Measurements from ENCODE around the gene ITFG2. TPM values are rescaled to one million over a fixed set of nuclear protein-coding genes. Genes with fewer than 3 reads are reported as not detected.
"Not testable (repeated sequence)": the region's sequence is repeated elsewhere in the genome, so short reads cannot be mapped to it uniquely, and the experiment has no call there.

The ITFG2 gene
- 10 to 100 TPM; 55.2 to 60.4 (median 60.1) TPM for polyA plus RNA-seq (ENCODE audit: insufficient read length in 4 of 4)

DNA sequence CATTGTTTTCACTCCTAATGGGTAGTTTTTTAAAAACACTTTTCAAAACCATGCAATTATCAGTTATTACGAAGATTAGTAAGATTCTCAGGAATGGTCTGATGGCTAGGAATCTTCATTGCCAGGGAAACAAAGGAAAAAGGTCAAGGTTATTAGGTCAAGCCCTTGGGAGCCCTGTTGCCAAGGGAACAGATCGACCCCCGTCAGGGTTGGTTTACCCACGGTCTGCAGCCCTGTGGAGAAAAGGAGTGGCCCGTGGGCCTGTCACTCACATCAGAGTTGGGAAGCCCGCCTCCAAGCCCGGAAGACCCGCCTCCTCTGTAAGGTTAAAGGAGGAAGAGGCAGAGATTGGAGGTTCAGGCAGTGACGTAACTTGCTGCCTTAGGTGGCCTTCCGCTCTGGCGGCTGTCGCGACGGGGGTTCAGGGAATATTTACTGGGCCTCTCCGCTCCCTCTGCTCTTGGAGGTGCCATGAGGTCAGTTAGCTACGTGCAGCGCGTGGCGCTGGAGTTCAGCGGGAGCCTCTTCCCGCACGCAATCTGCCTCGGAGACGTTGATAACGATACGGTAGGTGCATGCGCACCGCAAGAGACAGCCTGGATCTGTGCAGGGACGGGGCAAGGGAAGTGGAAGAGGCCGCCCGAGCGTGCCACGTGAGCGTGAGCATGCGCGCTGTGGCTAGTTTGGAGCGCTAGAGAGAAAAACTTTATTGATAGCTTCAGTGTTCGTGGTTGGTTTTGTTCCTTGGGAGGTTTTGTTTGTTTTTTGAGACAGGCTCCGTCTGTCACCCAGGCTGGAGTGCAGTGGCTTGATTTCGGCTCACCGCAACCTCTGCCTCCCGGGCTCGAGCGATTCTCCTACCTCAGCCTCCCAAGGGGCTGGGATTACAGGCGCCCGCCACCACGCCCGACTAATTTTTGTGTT lies at the start of gene ITFG2:
ITFG2 (plus strand) TSS at position 379 of the 924 bp plus-strand sequence; CDS start at position 472, 93 bp downstream.
- peak; percentile 98 to 99 (median 98) for DNase-seq (ENCODE audit: low read depth in 4 of 4, low spot score in 3 of 4)

- no peak for DNase-seq (ENCODE audit: low read depth in 4 of 4, low spot score in 3 of 4)
Observed at GRCh38 chr12:2764398-2764797, 48.1 kb upstream of the ITFG2 start.

GRCh38 chr12:2765052-2765451 lies 47.4 kb upstream of the ITFG2 start:
- DNase-seq (ENCODE audit: low read depth in 4 of 4, low spot score in 3 of 4): no peak

GRCh38 chr12:2765608-2766007 lies 46.9 kb upstream of the ITFG2 start:
- DNase-seq (ENCODE audit: low read depth in 4 of 4, low spot score in 3 of 4): no peak

DNA sequence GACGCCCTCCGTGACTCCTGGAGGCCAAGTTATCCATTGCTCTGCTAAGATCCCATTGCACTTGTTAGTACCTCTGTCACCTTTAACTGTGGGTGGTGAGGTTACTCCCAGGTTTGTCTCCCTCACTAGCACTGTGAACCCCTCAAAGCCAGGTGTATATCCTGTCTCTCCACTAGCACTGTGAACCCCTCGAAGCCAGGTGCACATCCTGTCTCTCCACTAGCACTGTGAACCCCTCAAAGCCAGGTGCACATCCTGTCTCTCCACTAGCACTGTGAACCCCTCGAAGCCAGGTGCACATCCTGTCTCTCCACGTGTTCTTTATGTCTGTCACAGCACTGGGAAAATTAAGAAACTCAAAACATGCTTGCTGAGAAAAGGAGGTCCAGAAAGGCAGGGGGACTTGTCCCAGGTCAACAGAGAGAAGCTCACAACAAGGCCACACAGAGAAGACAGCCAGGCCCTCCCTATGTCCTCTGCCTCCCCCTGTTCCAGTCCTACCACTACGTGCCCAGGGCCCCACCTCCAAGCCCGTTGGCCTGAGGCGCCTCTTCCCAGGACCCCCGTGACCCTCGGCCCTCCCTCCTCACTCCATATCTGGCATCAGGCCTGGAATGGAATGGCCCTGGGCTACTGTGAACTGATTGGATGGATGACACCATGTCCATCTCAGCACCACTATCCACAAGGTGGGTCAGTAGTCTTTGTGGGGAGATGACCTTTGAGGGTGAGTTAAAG lies 44.1 kb upstream of the ITFG2 start:
- no peak for DNase-seq (ENCODE audit: low read depth in 4 of 4, low spot score in 3 of 4)

DNA sequence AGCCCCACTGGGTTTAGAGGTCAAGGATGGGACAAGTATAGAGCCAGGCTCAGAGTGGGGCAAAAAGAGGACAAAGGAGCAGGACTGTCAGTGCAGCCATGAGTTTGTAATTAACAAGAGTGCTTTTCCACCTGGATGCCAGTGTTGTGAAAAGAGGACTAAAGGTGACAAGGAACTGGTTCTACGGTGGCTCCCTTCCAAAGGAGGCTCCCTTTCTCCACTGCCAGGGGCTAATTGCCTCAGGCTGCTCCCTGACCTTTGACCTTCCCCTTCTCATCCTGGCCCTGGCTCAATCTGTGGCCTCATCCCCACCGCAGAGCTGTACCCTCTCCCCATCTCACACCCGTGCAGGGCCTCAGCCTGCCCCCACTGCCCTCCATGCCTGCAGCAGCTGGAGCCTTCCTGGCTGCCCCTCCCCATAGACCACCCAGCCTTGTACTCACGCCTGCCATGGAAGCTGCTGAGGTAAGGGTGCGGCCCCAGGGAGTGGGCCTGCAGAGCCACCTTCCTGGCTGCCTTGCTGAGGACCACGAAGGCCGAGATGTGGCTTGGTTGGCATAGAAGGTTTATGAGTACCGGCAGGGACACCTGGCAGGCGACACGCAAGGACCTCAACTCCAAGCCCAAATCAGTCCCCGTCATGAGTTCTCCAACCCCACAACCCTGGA lies 42.5 kb upstream of the ITFG2 start:
- no peak for DNase-seq (ENCODE audit: low read depth in 4 of 4, low spot score in 3 of 4)

DNA sequence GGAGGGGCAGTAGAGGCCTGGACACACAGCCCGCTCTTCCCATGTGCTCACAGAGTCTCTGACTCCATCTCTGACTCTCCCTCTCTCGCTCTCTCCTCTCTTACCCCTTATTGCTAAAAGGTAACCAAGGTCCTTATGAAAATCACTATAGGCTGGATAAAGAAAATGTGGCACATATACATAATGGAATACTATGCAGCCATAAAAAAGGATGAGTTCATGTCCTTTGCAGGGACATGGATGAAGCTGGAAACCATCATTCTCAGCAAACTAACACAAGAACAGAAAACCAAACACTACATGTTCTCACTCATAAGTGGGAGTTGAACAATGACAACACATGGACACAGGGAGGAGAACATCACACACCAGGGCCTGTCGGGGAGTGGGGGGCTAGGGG lies 41.9 kb upstream of the ITFG2 start:
- DNase-seq (ENCODE audit: low read depth in 4 of 4, low spot score in 3 of 4): not testable (repeated sequence)

GRCh38 chr12:2772370-2772769 lies 40.1 kb upstream of the ITFG2 start:
- DNase-seq (ENCODE audit: low read depth in 4 of 4, low spot score in 3 of 4): no peak

GRCh38 chr12:2773199-2773875 lies 39.1 kb upstream of the ITFG2 start:
- no peak for DNase-seq (ENCODE audit: low read depth in 4 of 4, low spot score in 3 of 4)

- no peak for DNase-seq (ENCODE audit: low read depth in 4 of 4, low spot score in 3 of 4)
Observed at GRCh38 chr12:2775431-2775830, 37.0 kb upstream of the ITFG2 start.

DNA sequence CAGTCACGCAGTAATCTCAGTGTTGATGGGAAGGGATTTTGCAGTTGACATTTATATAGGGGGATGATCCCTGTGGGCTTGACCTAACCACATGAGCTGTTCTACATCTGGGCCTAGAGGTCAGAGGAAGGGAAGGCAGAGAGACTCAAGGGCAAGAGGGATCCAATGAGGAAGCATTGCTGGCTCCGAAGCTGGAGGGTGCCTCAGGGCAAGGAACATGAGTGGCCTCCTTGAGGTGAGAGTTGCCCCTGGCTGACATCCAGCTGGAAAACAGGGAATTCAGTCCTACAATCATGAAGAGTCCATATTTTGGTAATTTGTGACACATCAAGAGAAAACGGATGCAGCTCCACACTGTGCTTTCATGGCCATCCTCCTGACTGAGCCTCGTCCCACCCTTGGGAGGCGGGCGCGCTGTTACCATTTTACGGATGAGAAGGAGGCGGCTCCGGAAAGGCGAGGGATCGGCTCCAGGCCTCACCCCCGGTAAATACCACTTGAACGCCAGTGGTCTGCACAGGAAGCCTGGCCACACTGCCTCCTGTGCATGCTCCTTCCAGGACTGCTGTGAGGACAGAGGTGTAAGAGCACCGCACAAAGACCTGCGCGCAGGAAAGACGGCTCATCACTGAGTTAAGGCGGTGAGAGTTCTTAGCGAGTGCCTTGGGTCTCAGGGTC lies 36.2 kb upstream of the ITFG2 start:
- DNase-seq (ENCODE audit: low read depth in 4 of 4, low spot score in 3 of 4): no peak

DNA sequence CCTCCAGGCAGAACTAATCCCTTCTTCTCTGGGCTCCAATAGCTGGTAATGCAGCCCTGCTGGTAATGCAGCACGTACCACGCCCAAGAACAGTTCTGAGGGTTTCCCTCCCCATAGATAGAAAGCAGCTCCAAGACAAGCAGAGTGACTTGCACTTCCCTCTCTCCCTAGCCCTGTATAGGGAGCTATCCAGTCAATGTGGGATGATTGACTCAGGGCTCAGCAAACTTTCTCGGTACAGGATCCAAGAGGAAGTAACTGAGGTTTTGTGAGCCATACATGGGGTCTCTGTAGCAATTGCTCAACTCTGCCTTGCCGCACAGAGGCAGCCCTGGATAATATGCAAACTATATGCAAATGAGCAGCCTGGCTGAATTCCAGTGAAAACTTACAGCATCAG lies 33.2 kb upstream of the ITFG2 start:
- no peak for DNase-seq (ENCODE audit: low read depth in 4 of 4, low spot score in 3 of 4)

- peak in 2 of 4 donors; percentile 40 to 66 for DNase-seq (ENCODE audit: low read depth in 4 of 4, low spot score in 3 of 4)
Observed at GRCh38 chr12:2783936-2784600, 28.4 kb upstream of the ITFG2 start.

DNA sequence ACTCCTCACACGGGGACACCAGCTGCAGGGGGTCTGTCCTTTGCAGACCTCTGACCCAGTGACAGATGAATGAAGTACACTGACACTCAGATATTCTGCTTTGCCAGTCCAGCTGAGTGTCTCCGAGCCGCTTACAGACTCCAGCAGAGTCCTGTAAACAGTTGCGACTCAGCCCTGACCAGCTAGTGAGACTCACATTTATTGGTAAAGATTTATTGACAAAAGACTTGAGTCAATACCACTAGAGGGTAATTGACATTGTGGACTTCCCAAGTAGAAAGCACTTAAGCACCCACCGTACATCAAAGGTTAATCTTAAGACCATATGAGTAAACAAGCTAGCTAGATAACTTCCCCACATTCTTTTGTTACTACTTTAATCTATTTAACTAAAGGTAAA lies 27.5 kb upstream of the ITFG2 start:
- no peak for DNase-seq (ENCODE audit: low read depth in 4 of 4, low spot score in 3 of 4)

DNA sequence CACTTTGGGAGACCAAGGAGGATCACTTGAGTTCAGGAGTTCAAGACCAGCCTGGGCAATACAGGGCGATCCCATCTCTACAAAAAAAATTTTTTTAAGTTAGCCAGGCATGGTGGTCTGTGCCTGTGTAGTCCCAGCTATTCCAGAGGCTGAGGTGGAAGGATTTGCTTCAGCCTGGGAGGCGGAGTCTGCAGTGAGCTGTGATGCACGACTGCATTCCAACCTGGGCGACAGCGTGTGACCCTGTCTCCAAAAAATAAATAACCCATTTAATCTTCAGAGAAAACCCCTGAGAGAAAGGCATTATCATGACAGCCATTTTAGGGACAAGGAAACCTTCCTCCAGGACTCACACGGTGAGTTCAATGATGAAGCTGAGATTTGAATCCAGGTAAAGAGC lies 21.4 kb upstream of the ITFG2 start:
- no peak for DNase-seq (ENCODE audit: low read depth in 4 of 4, low spot score in 3 of 4)

- no peak for DNase-seq (ENCODE audit: low read depth in 4 of 4, low spot score in 3 of 4)
Observed at GRCh38 chr12:2792671-2793500, 19.6 kb upstream of the ITFG2 start.

GRCh38 chr12:2793561-2793960 lies 18.9 kb upstream of the ITFG2 start:
- no peak for DNase-seq (ENCODE audit: low read depth in 4 of 4, low spot score in 3 of 4)

GRCh38 chr12:2794191-2794735 lies 18.2 kb upstream of the ITFG2 start:
- DNase-seq (ENCODE audit: low read depth in 4 of 4, low spot score in 3 of 4): no peak

Data from right renal pelvis (tissue), 4 donors.